OCI-LY3 (cell line): Measurements from ENCODE around the gene SUN5.
"Not testable (repeated sequence)": the region's sequence is repeated elsewhere in the genome, so short reads cannot be mapped to it uniquely, and the experiment has no call there.

ENCODE experiments used
- H2AFZ ChIP-seq: fragments of 200-600, 300-600 bp; shearing (Covaris generic); 2 replicates; pipeline ENCODE4 v1.6.0; 2014; ENCODE audit warnings: antibody characterized with exemption, low read depth, low read length
- H3K27ac ChIP-seq: fragments of 200-600, 300-600 bp; sonication (generic); 2 replicates; pipeline ENCODE4 v1.5.1; 2014; ENCODE audit warnings: mild to moderate bottlenecking, low read length, moderate library complexity, mixed read lengths
- H3K27me3 ChIP-seq: fragments of 200-600, 300-600 bp; sonication (generic); 2 replicates; pipeline ENCODE4 v1.6.1; 2014; ENCODE audit warnings: low read depth, low read length, mixed read lengths
- H3K36me3 ChIP-seq: fragments of 200-600, 300-600 bp; sonication (generic); replicated peaks from 2 replicates; pipeline ENCODE3; 2014; ENCODE audit warnings: low read depth, low read length, mixed read lengths
- H3K4me1 ChIP-seq: fragments of 300-600, 200-600 bp; sonication (generic); 2 replicates; pipeline ENCODE4 v1.6.1; 2014; ENCODE audit warnings: low read length, mixed read lengths
- H3K4me2 ChIP-seq: fragments of 200-600, 300-600 bp; sonication (generic); 2 replicates; pipeline ENCODE4 v1.6.1; 2014; ENCODE audit warnings: low read length, mixed read lengths
- H3K4me3 ChIP-seq: fragments of 300-600, 200-600 bp; sonication (generic); 2 replicates; pipeline ENCODE4 v1.5.1; 2014; ENCODE audit warnings: antibody characterized with exemption, mild to moderate bottlenecking, low read length, moderate library complexity
- H3K79me2 ChIP-seq: fragments of 300-600, 200-600 bp; shearing (Covaris generic); 2 replicates; pipeline ENCODE4 v1.6.1; 2014; ENCODE audit warnings: mild to moderate bottlenecking, low read length, mixed read lengths
- H3K9ac ChIP-seq: fragments of 300-600, 200-600 bp; shearing (Covaris generic); 2 replicates; pipeline ENCODE4 v1.6.0; 2014; ENCODE audit warnings: mild to moderate bottlenecking, low read length, moderate library complexity
- H3K9me3 ChIP-seq: fragments of 200-600, 300-600 bp; shearing (Covaris generic); 2 replicates; pipeline ENCODE4 v1.6.1; 2014; ENCODE audit warnings: low read length, mixed read lengths; ENCODE audit not compliant: insufficient read depth
- H4K20me1 ChIP-seq: fragments of 200-600, 300-600 bp; sonication (generic); 2 replicates; pipeline ENCODE4 v1.6.1; 2016; ENCODE audit warnings: low read length, mixed read lengths; ENCODE audit not compliant: insufficient read depth
- CTCF ChIP-seq: fragments of 200-600, 300-600 bp; sonication (generic); IDR thresholded peaks from 2 replicates; pipeline ENCODE4 v1.5.1; 2014; ENCODE audit warnings: antibody characterized with exemption, low read length, low read depth
- EZH2phosphoT487 ChIP-seq: fragments of 200-600 bp; shearing (Covaris generic); IDR thresholded peaks from 2 replicates; pipeline ENCODE4 v1.6.1; 2018; ENCODE audit warnings: antibody characterized with exemption, mixed run types, low read depth

Gene SUN5

GRCh38 chr20:32957459-32957858 lies 46.8 kb downstream of the SUN5 start:
- Histone ChIP-seq H2AFZ (no peak overlapping the region), H3K4me1 (no peaks in the 10 kb centered on the region), H3K4me2 (no peak overlapping the region), H3K36me3 (peaks cover 3% of the 10 kb centered on the region), H3K79me2 (no peaks in the 10 kb centered on the region), H3K4me3 (no peak overlapping the region), H3K9ac (no peak overlapping the region), H4K20me1 (no peaks in the 10 kb centered on the region), H3K27ac (no peak overlapping the region), H3K27me3 (peaks cover 3% of the 10 kb centered on the region; the same call in 1 of the 2 replicates), H3K9me3 (peaks cover 6% of the 10 kb centered on the region; the same call in 1 of the 2 replicates)
- TF ChIP-seq CTCF (no peak), EZH2phosphoT487 (no peak)

- H4K20me1 ChIP-seq, H3K4me2 ChIP-seq, H3K4me1 ChIP-seq, H2AFZ ChIP-seq, H3K4me3 ChIP-seq, H3K9me3 ChIP-seq, H3K36me3 ChIP-seq, H3K79me2 ChIP-seq, H3K27ac ChIP-seq, H3K9ac ChIP-seq: not testable (repeated sequence)
- H3K27me3 ChIP-seq, result peaks cover 10% of the 10 kb centered on the region; the same call in 1 of the 2 replicates
These were observed 53.7 kb downstream of the SUN5 start for GRCh38 chr20:32950539-32950938.

- no peaks in the 10 kb centered on the region for H3K4me1 ChIP-seq
- H3K36me3 ChIP-seq, result no peaks in the 10 kb centered on the region
- H4K20me1 ChIP-seq, result no peaks in the 10 kb centered on the region
- TF ChIP-seq CTCF (no peak), EZH2phosphoT487 (no peak)
- no peak overlapping the region for H3K27ac ChIP-seq
- 0 out of 2 replicates have a peak, but pooled peaks cover 4% of the 10 kb centered on the region for H3K27me3 ChIP-seq
- H3K9ac ChIP-seq, result no peak overlapping the region
- no peak overlapping the region for H2AFZ ChIP-seq
- no peak overlapping the region for H3K4me3 ChIP-seq
- H3K9me3 ChIP-seq, result no peaks in the 10 kb centered on the region
- no peaks in the 10 kb centered on the region for H3K79me2 ChIP-seq
- H3K4me2 ChIP-seq, result no peak overlapping the region
These were observed 57.6 kb downstream of the SUN5 start for GRCh38 chr20:32946629-32947028.

- no peaks in the 10 kb centered on the region for H3K79me2 ChIP-seq
- no peaks in the 10 kb centered on the region for H3K36me3 ChIP-seq
- no peak overlapping the region for H3K9ac ChIP-seq
- H3K4me1 ChIP-seq, result no peaks in the 10 kb centered on the region
- no peak overlapping the region for H3K27ac ChIP-seq
- peak overlapping the region; percentile 72 for H2AFZ ChIP-seq
- TF ChIP-seq CTCF (peak; percentile 66), EZH2phosphoT487 (no peak)
- peak overlapping the region; percentile 36 for H3K4me2 ChIP-seq
- H4K20me1 ChIP-seq, result no peaks in the 10 kb centered on the region
- no peaks in the 10 kb centered on the region for H3K9me3 ChIP-seq
- no peak overlapping the region for H3K4me3 ChIP-seq
- 0 out of 2 replicates have a peak, but pooled peaks cover 3% of the 10 kb centered on the region for H3K27me3 ChIP-seq
These were observed 58.5 kb downstream of the SUN5 start for GRCh38 chr20:32945710-32946221.
